Heart right ventricle (tissue), 16 donors: ENCODE measurements around the gene OR2J3. TPM values are rescaled to one million over a fixed set of nuclear protein-coding genes. Genes with fewer than 3 reads are reported as not detected.
A peak's percentile ranks its signal among the peaks of the same experiment; 100 is the strongest.

ENCODE experiments used
- ATAC-seq, 8 donors: fragments of 200-7000 bp; cut with Tn5 transposase; one replicate each; pipeline ENCODE4 v1.9.1; 2020; ENCODE audit warnings: mild to moderate bottlenecking in 8 of 8, moderate library complexity in 8 of 8, moderate number of reproducible peaks in 1 of 8
- DNase-seq, 2 donors: peaks; one replicate each; pipeline ENCODE4 v3.0.0-alpha.2; 2020
- H3K27ac ChIP-seq, 10 donors: fragments of 200-600 bp; sonication (generic) in 2 of 10; one replicate each; pipeline versions ENCODE4 v1.5.0 to v1.8.0; 2020 to 2022; ENCODE audit warnings: mild to moderate bottlenecking in 3 of 10
- H3K27me3 ChIP-seq, 7 donors: fragments of 200-600 bp; one replicate each; pipeline ENCODE4 v1.8.0; 2021 to 2022; ENCODE audit warnings: mild to moderate bottlenecking in 2 of 7
- H3K36me3 ChIP-seq, 9 donors: fragments of 200-600 bp; sonication (generic) in 1 of 9; one replicate each; pipeline versions ENCODE4 v1.5.0 to v1.8.0; 2020 to 2022; ENCODE audit warnings: mild to moderate bottlenecking in 2 of 9
- H3K4me1 ChIP-seq, 9 donors: fragments of 200-600 bp; sonication (generic) in 1 of 9; one replicate each; pipeline versions ENCODE4 v1.5.0 to v1.8.0; 2020 to 2022; ENCODE audit warnings: mild to moderate bottlenecking in 4 of 9
- H3K4me3 ChIP-seq, 10 donors: fragments of 200-600 bp; sonication (generic) in 2 of 10; one replicate each; pipeline versions ENCODE4 v1.5.0 to v1.8.0; 2020 to 2022; ENCODE audit warnings: mild to moderate bottlenecking in 7 of 10, moderate library complexity in 2 of 10
- H3K9me3 ChIP-seq, 11 donors: fragments of 200-600 bp in 10 of 11; sonication (generic) in 2 of 11; one replicate each; pipeline versions ENCODE4 v1.5.0 to v1.8.0; 2013 to 2022; ENCODE audit warnings: mild to moderate bottlenecking in 2 of 11, control low read depth in 1 of 11, moderate library complexity in 1 of 11
- CTCF ChIP-seq, 9 donors: fragments of 200-600 bp; sonication (generic) in 2 of 9; IDR thresholded peaks; one replicate each; pipeline versions ENCODE4 v1.5.0 to v1.8.0; 2021 to 2022; ENCODE audit warnings: antibody characterized with exemption in 9 of 9, mild to moderate bottlenecking in 5 of 9, moderate library complexity in 1 of 9
- WGBS, 2 donors: extraction: QIAGEN DNeasy Blood & Tissue Kit; methylation state at CpG; one replicate each; pipeline ENCODE4 v1.1.7; 2013; ENCODE audit warnings: inconsistent platforms in 1 of 2; 5-methylcytosine and 5-hydroxymethylcytosine counted together
- intact Hi-C, 10 donors: fragments of 100-400 bp; cut with DNase I; formaldehyde crosslinking; loops; one replicate each; pipeline versions ENCODE4 v1.11.1 to v1.14.2; 2022
- long read RNA-seq, 3 donors: library from polyadenylated mRNA; unstranded; transcript quantifications; one replicate each; pipeline ENCODE4 v2.0.0, GENCODE V29; 2020 to 2021
- polyA plus RNA-seq, 2 donors: library from polyadenylated mRNA; stranded (reverse); fragments of 200-250 nt; gene quantifications; one replicate each; pipeline ENCODE4 v1.2.3, GENCODE V29; 2013
- total RNA-seq, 10 donors: library from RNA; stranded (reverse); fragmentation: NEBNext Ultra II Directional in 3 of 10; extraction: Animal tissue kit (Norgen Biotek cat#: 25700) in 3 of 10; gene quantifications; one replicate each; pipeline versions ENCODE4 v1.2.1 to v1.2.4, GENCODE V29; 2021 to 2023
- donor health status: Arrhythmogenic right ventricular cardiomyopathy.
- donor health status: ischemic (EF 13 %, LVEDD 7.1; RV severe dilation, severe dysfunction).
- donor health status: healthy with polysubstance abuse.
- donor health status: DM: no; HTN: yes; CAD: no.
- donor health status: DM: no; HTN: no; CAD: no.
- donor health status: ischemic (EF 25% LVEDD 6.9; RV normal size, moderate dysfunction).
- donor health status: ischemic (EF 25% LVEDD 5.7; RV mildly dilated, moderate dysfunction).
- donor health status: healthy.
- donor health status: DM: yes; HTN: yes; CAD: no.
- donor health status: Ischemic cardiomyopathy.
- donor health status: ischemic (EF 35%, LVEDD 5.7; RV mildly dilated, moderate dysfunction).
- donor health status: nonischemic (EF 11% LVEDD 7.7; RV severe dilation, severe dysfunction).
- donor health status: DM: yes; HTN: yes; CAD: no.
- donor health status: PGD.
- donor health status: ischemic (EF 29% LVEDD 5.4; RV normal size, mild dysfunction).
- donor health status: nonischemic (EF 23%, LVEDD 6.1; RV moderate dilation, normal function).

The OR2J3 gene
- total RNA-seq (not detected), polyA plus RNA-seq (not detected)
- long read RNA-seq, donor 1 = 0 reads
- long read RNA-seq, donor 2 = 0 reads
- long read RNA-seq, donor 3 = 0 reads

DNA sequence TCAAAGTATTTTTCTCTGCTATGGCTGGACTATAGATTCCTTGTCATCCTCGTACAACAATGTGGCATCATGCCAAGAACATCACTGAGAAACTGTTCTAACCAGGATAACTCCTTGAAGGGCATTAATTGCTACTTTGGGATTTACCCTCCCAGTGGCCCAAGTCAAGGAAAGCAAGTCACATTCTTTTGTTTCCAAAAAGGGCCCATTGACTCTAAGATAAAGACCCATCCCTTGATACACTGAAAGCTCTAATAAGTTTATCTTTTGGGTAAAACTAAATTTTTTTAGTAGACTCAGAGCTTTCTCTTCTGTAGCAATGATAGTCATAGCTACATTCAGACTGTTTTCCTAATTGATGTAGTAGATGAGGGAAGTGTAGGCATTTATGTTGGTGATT, at the start of gene OR2J3:
TSS of gene OR2J3 (plus strand) at position 301 of the 400 bp plus-strand sequence. CDS start 3,833 bp downstream, outside the sequence.
- no peaks in the 10 kb centered on the region for H3K36me3 ChIP-seq
- no peak for ATAC-seq
- 8 to 12% methylated on average over 1 of the region's 1 CpG for WGBS, 2 donors
- intact Hi-C loops = no loop called here
- H3K9me3 ChIP-seq = peaks cover 0 to 6% (median 0%) of the 10 kb centered on the region in 11 donors
- H3K27ac ChIP-seq = no peak within 1 kb of the TSS
- DNase-seq = no peak
- H3K4me1 ChIP-seq = no peaks in the 10 kb centered on the region
- no peak for TF ChIP-seq CTCF (IDR thresholded peaks at IDR 0.05)
- no peak within 1 kb of the TSS for H3K4me3 ChIP-seq
- peaks cover 0 to 17% (median 0%) of the 10 kb centered on the region in 7 donors for H3K27me3 ChIP-seq

DNA sequence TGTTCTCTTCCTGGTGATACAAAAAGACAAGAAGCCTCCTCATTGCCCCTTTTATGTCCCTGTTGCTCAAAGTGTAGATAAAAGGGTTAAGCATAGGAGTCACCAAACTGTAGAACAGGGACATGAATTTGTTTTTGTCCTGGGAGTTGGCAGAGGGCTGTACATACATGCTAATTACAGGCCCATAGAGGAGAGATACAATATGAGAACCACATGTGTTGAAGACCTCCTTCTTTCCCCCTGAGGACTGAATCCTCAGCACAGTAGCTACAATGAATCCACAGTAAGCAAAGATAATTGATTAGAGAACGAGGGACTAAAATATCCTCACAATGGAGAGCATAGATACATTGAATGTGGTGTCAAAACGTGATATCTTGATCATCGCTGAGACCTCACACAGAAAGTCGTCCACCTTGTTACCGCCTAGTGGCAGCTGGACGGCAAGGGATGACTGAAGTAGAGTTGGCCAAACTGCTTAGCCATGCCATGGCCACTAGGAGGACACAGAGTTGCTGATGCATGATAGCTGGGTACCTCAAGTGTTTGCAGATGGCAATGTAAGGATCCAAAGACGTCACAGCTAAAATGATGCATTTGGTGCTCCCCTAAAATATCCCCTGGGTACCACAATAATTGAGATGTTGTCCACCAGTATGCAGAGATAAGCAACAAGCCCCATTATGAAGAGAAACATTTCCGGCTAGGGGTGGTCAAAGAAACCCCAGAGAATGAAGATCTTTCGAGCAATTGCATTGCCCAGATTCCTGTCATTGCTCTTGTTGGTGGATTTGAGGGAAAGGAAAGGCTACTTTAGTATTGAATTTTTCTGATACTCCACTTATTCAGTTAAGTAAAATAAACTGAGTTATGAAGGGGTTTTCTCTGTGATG, 35.8 kb upstream of the OR2J3 start:
- Histone ChIP-seq H3K27ac (no peak overlapping the region), H3K36me3 (no peaks in the 10 kb centered on the region), H3K27me3 (peaks cover 0 to 15% (median 4%) of the 10 kb centered on the region in 7 donors), H3K9me3 (peaks cover 0 to 14% (median 0%) of the 10 kb centered on the region in 11 donors), H3K4me1 (no peaks in the 10 kb centered on the region), H3K4me3 (no peak overlapping the region)
- peak in 3 of 9 donors; percentile 14 to 41 (median 20) for TF ChIP-seq CTCF (IDR thresholded peaks at IDR 0.05)
- ATAC-seq = no peak
- intact Hi-C loops = no loop called here
- WGBS, 2 donors = 29% methylated on average over 9 of the region's 9 CpGs
- no peak for DNase-seq

DNA sequence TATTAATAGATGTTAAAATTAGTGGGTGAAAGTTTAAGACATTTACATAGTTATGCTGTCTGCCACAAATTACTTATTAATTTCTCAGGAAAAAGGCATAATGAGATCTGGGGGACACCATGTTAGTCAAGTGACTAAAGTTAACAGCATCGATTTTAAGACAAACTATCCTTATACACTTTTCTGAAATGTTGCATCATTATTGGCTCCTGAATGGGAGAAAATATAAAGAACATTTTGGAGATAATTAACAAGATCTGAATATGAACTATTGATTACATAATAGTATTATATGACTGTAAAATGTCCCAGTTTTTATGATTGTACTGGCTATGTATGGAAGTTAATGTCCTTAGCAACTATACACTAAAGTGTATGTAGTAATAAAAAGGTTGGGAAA, 28.7 kb upstream of the OR2J3 start:
- WGBS, 2 donors = 81 to 82% methylated on average over 1 of the region's 1 CpG
- intact Hi-C loops = no loop called here
- Histone ChIP-seq H3K36me3 (no peaks in the 10 kb centered on the region), H3K27me3 (peaks cover 0 to 8% (median 0%) of the 10 kb centered on the region in 7 donors), H3K9me3 (no peaks in the 10 kb centered on the region), H3K4me3 (no peak overlapping the region), H3K4me1 (no peaks in the 10 kb centered on the region), H3K27ac (no peak overlapping the region)
- DNase-seq = no peak
- ATAC-seq = no peak
- no peak for TF ChIP-seq CTCF (IDR thresholded peaks at IDR 0.05)

GRCh38 chr6:29081312-29081711, 26.5 kb upstream of the OR2J3 start:
- Histone ChIP-seq H3K27ac (no peak overlapping the region), H3K36me3 (no peaks in the 10 kb centered on the region), H3K4me1 (no peaks in the 10 kb centered on the region), H3K27me3 (peaks cover 0 to 9% (median 0%) of the 10 kb centered on the region in 7 donors), H3K4me3 (no peak overlapping the region), H3K9me3 (no peaks in the 10 kb centered on the region)
- no peak for TF ChIP-seq CTCF (IDR thresholded peaks at IDR 0.05)
- ATAC-seq (no peak), DNase-seq (no peak)
- intact Hi-C loops = no loop called here
